Measurements from ENCODE around the gene EOMES. TPM values are rescaled to one million over a fixed set of nuclear protein-coding genes. Genes with fewer than 3 reads are reported as not detected.
"Not testable (repeated sequence)": the region's sequence is repeated elsewhere in the genome, so short reads cannot be mapped to it uniquely, and the experiment has no call there.

EOMES gene
- under 1 TPM in 1 of 2 donors, not detected in 1; 0.20 TPM for total RNA-seq

DNA sequence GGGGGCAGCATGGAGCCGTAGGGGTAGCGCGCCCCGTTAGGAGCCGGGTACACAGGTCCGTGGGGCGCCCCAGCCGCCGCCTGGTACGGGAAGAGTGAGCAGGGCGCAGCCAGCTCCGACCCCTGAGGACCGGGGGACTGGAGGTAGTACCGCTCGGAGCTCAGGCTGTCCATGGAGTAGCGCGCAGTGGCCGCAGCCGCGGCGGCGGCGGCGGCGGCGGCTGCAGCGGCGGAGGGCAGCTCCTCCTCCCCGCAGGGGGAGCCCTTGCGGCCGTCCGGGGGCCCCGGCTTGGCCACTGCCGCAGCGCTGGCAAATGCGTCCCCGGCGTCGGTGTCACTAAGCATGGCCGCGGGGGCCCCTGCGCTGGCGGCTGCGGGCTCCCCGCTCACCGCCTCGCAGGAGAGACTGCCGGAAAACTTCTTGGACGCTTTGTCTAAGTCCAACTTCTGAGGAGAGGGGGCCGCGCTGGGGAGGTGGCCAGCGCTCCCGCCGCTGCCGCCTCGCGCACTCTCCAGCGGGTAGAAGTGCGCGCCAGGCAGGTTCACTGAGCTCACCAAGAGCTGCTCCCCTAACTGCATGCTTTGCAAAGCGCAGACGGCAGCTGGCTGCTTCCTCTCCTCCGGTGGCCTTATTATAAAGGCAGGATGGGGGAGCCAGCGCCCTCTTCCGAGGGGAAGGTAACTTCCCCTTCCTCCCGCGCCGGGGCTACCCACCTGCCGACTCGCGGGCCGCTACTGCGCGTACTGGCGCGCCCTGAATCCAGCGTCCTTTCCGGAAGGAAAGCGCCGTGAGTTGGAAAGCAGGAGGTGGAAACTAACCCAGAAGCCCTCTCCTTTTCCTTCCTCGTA lies at the start of gene EOMES:
Gene EOMES, minus strand, starts transcription at position 607 of the 848 bp plus-strand sequence. Its CDS starts 29 bp downstream, at position 578.
- Histone ChIP-seq H3K27me3 (peaks cover 69% of the 10 kb centered on the region), H3K4me1 (no peaks in the 10 kb centered on the region), H3K4me3 (peak within 1 kb of the TSS; percentile 44), H3K36me3 (no peaks in the 10 kb centered on the region), H3K27ac (no peak within 1 kb of the TSS), H3K9ac (ENCODE audit: low read depth in 2 of 2, low read length in 2 of 2) (no peak within 1 kb of the TSS), H3K9me3 (no peaks in the 10 kb centered on the region)
- TF ChIP-seq, protein P1, sequence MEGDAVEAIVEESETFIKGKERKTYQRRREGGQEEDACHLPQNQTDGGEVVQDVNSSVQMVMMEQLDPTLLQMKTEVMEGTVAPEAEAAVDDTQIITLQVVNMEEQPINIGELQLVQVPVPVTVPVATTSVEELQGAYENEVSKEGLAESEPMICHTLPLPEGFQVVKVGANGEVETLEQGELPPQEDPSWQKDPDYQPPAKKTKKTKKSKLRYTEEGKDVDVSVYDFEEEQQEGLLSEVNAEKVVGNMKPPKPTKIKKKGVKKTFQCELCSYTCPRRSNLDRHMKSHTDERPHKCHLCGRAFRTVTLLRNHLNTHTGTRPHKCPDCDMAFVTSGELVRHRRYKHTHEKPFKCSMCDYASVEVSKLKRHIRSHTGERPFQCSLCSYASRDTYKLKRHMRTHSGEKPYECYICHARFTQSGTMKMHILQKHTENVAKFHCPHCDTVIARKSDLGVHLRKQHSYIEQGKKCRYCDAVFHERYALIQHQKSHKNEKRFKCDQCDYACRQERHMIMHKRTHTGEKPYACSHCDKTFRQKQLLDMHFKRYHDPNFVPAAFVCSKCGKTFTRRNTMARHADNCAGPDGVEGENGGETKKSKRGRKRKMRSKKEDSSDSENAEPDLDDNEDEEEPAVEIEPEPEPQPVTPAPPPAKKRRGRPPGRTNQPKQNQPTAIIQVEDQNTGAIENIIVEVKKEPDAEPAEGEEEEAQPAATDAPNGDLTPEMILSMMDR (IDR thresholded peaks at IDR 0.05): no peak
- intact Hi-C loops (cut with DNase I): no loop called here
- peak; percentile 29 for DNase-seq

DNA sequence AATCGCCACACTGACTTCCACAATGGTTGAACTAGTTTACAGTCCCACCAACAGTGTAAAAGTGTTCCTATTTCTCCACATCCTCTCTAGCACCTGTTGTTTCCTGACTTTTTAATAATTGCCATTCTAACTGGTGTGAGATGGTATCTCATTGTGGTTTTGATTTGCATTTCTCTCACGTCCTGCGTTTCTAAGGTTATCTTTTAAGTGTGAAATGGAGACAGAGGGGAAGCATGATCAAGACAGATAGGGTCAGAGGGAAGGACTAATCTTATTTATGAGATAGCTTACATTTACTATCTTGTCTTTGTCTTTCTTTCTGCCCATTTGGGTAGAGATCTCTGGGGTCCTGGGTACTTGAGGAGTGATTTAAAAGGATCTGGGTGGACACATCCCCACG lies 48.3 kb upstream of the EOMES start:
- intact Hi-C loops (cut with DNase I); H3K27me3 ChIP-seq; H3K4me3 ChIP-seq; H3K36me3 ChIP-seq; H3K9me3 ChIP-seq; H3K4me1 ChIP-seq; H3K9ac ChIP-seq (ENCODE audit: low read depth in 2 of 2, low read length in 2 of 2); DNase-seq; H3K27ac ChIP-seq: not testable (repeated sequence)

GRCh38 chr3:27767000-27767399 lies 44.9 kb upstream of the EOMES start:
- intact Hi-C loops (cut with DNase I): no loop called here
- no peak overlapping the region for H3K9ac ChIP-seq (ENCODE audit: low read depth in 2 of 2, low read length in 2 of 2)
- no peaks in the 10 kb centered on the region for H3K9me3 ChIP-seq
- H3K4me1 ChIP-seq: no peaks in the 10 kb centered on the region
- TF ChIP-seq, protein P1 (IDR thresholded peaks at IDR 0.05): no peak
- DNase-seq: no peak
- no peak overlapping the region for H3K4me3 ChIP-seq
- H3K36me3 ChIP-seq: no peaks in the 10 kb centered on the region
- H3K27ac ChIP-seq: no peak overlapping the region
- no peaks in the 10 kb centered on the region for H3K27me3 ChIP-seq

GRCh38 chr3:27758083-27758482 lies 36.0 kb upstream of the EOMES start:
- Histone ChIP-seq H3K4me1 (no peaks in the 10 kb centered on the region), H3K36me3 (no peaks in the 10 kb centered on the region), H3K9ac (ENCODE audit: low read depth in 2 of 2, low read length in 2 of 2) (no peak overlapping the region), H3K27me3 (no peaks in the 10 kb centered on the region), H3K4me3 (no peak overlapping the region), H3K27ac (no peak overlapping the region), H3K9me3 (no peaks in the 10 kb centered on the region)
- no peak for DNase-seq
- TF ChIP-seq, protein P1 (IDR thresholded peaks at IDR 0.05): no peak
- intact Hi-C loops (cut with DNase I): no loop called here

GRCh38 chr3:27756877-27757276 lies 34.8 kb upstream of the EOMES start:
- Histone ChIP-seq H3K4me1 (no peaks in the 10 kb centered on the region), H3K9me3 (no peaks in the 10 kb centered on the region), H3K27me3 (no peaks in the 10 kb centered on the region), H3K4me3 (no peak overlapping the region), H3K9ac (ENCODE audit: low read depth in 2 of 2, low read length in 2 of 2) (no peak overlapping the region), H3K36me3 (no peaks in the 10 kb centered on the region), H3K27ac (no peak overlapping the region)
- DNase-seq: no peak
- intact Hi-C loops (cut with DNase I): no loop called here
- TF ChIP-seq, protein P1 (IDR thresholded peaks at IDR 0.05): no peak

- Histone ChIP-seq H3K36me3 (no peaks in the 10 kb centered on the region), H3K4me3 (no peak overlapping the region), H3K27ac (no peak overlapping the region), H3K27me3 (no peaks in the 10 kb centered on the region), H3K9ac (ENCODE audit: low read depth in 2 of 2, low read length in 2 of 2) (no peak overlapping the region), H3K4me1 (no peaks in the 10 kb centered on the region), H3K9me3 (no peaks in the 10 kb centered on the region)
- TF ChIP-seq, protein P1 (IDR thresholded peaks at IDR 0.05): no peak
- DNase-seq: no peak
- intact Hi-C loops (cut with DNase I): no loop called here
These were observed 30.8 kb upstream of the EOMES start for GRCh38 chr3:27752926-27753325.

All from colonic mucosa (tissue), 4 donors.